Neuronal stem cell (in vitro differentiated cells): ENCODE measurements around the gene FKBP6.

ENCODE experiments used
- DNase-seq: peaks from one replicate; pipeline ENCODE4 v3.0.0-alpha.2; 2013; ENCODE audit warnings: low spot score
- H2AFZ ChIP-seq: one replicate; pipeline ENCODE4 v1.6.1; 2013; ENCODE audit warnings: mild to moderate bottlenecking, low read length, inconsistent platforms
- H2AK5ac ChIP-seq: 2 replicates; pipeline ENCODE4 v1.6.1; 2013; ENCODE audit warnings: low read depth, mild to moderate bottlenecking, inconsistent platforms, low read length, moderate library complexity, mixed read lengths
- H2BK120ac ChIP-seq: 2 replicates; pipeline ENCODE4 v1.6.1; 2013; ENCODE audit warnings: low read depth, mild to moderate bottlenecking, inconsistent platforms, low read length, moderate library complexity, mixed read lengths
- H2BK12ac ChIP-seq: one replicate; pipeline ENCODE4 v1.6.1; 2013; ENCODE audit warnings: low read length, inconsistent platforms
- H2BK15ac ChIP-seq: 2 replicates; pipeline ENCODE4 v1.6.1; 2013; ENCODE audit warnings: mild to moderate bottlenecking, low read length, inconsistent platforms, mixed read lengths
- H2BK5ac ChIP-seq: one replicate; pipeline ENCODE4 v1.6.1; 2013; ENCODE audit warnings: inconsistent platforms, mild to moderate bottlenecking, low read length, moderate library complexity
- H3K14ac ChIP-seq: one replicate; pipeline ENCODE4 v1.6.1; 2013; ENCODE audit warnings: low read length, inconsistent platforms
- H3K18ac ChIP-seq: 2 replicates; pipeline ENCODE4 v1.6.1; 2013; ENCODE audit warnings: low read length, inconsistent platforms
- H3K23ac ChIP-seq: 2 replicates; pipeline ENCODE4 v1.6.1; 2013; ENCODE audit warnings: low read depth, mild to moderate bottlenecking, mixed read lengths, low read length, inconsistent platforms; ENCODE audit not compliant: poor library complexity
- H3K27ac ChIP-seq: replicated peaks from 3 replicates; pipeline ENCODE4 v1.5.1; 2013; ENCODE audit warnings: low read length, inconsistent platforms
- H3K27me3 ChIP-seq, 3 experiments: 2 replicates each; pipeline ENCODE4 v1.6.1; 2013; ENCODE audit warnings: low read length in 3 of 3, mild to moderate bottlenecking in 2 of 3, inconsistent platforms in 1 of 3, low read depth in 1 of 3, mixed read lengths in 1 of 3, moderate library complexity in 1 of 3; ENCODE audit not compliant: control insufficient read depth in 3 of 3, insufficient read depth in 3 of 3
- H3K36me3 ChIP-seq, 2 donors: replicated peaks in 1 of 2; 2 replicates each; pipeline ENCODE4 v1.6.1; 2013; ENCODE audit warnings: low read length in 2 of 2; ENCODE audit not compliant: control insufficient read depth in 2 of 2, insufficient read depth in 2 of 2
- H3K4ac ChIP-seq: 2 replicates; pipeline ENCODE4 v1.6.1; 2013; ENCODE audit warnings: inconsistent platforms, mild to moderate bottlenecking, low read length, moderate library complexity
- H3K4me1 ChIP-seq, 2 donors: 1 replicate in 1 of 2; 2 replicates in 1 of 2; pipeline ENCODE4 v1.6.1; 2013; ENCODE audit warnings: low read length in 2 of 2, low read depth in 1 of 2; ENCODE audit not compliant: control insufficient read depth in 2 of 2, insufficient read depth in 1 of 2
- H3K4me2 ChIP-seq: one replicate; pipeline ENCODE4 v1.6.1; 2013; ENCODE audit warnings: mild to moderate bottlenecking, low read length, inconsistent platforms; ENCODE audit not compliant: insufficient read depth, poor library complexity, severe bottlenecking
- H3K4me3 ChIP-seq, 2 donors: 2 replicates each; pipeline ENCODE4 v1.5.1; 2013; ENCODE audit warnings: low read length in 2 of 2, mild to moderate bottlenecking in 2 of 2, inconsistent platforms in 1 of 2, moderate library complexity in 1 of 2
- H3K79me1 ChIP-seq: one replicate; pipeline ENCODE4 v1.6.1; 2013; ENCODE audit warnings: low read depth, mild to moderate bottlenecking, inconsistent platforms, low read length, moderate library complexity
- H3K9ac ChIP-seq: one replicate; pipeline ENCODE4 v1.6.1; 2013; ENCODE audit warnings: mild to moderate bottlenecking, low read depth, low read length, inconsistent platforms; ENCODE audit not compliant: poor library complexity
- H3K9me3 ChIP-seq, 2 donors: replicated peaks in 1 of 2; 2 replicates each; pipeline versions ENCODE3 to v1.6.1; 2013; ENCODE audit warnings: low read length in 2 of 2, mild to moderate bottlenecking in 2 of 2, inconsistent platforms in 1 of 2, low read depth in 1 of 2, mixed read lengths in 1 of 2, moderate library complexity in 1 of 2; ENCODE audit not compliant: control insufficient read depth in 2 of 2, insufficient read depth in 1 of 2
- H4K8ac ChIP-seq: one replicate; pipeline ENCODE4 v1.6.1; 2013; ENCODE audit warnings: low read depth, mild to moderate bottlenecking, inconsistent platforms, low read length, moderate library complexity
- H4K91ac ChIP-seq: one replicate; pipeline ENCODE4 v1.6.1; 2013; ENCODE audit warnings: low read length, low read depth, mild to moderate bottlenecking, inconsistent platforms; ENCODE audit not compliant: poor library complexity
- WGBS, 2 donors: extraction: QIAGEN DNeasy Blood & Tissue Kit; methylation state at CpG; one replicate each; pipeline ENCODE4 v1.1.7; 2013; ENCODE audit warnings: missing lambda C conversion rate in 2 of 2, mixed read lengths in 1 of 2; ENCODE audit not compliant: insufficient read length in 2 of 2, insufficient replicate concordance in 1 of 2; ENCODE audit errors: extremely low coverage in 2 of 2; 5-methylcytosine and 5-hydroxymethylcytosine counted together

FKBP6 gene

GRCh38 chr7:73350306-73351068 lies 22.5 kb downstream of the FKBP6 start:
- peaks cover 4 to 10% of the 10 kb centered on the region in 2 donors for H3K9me3 ChIP-seq
- H3K27ac ChIP-seq, result no peak overlapping the region
- no peak overlapping the region for H2AK5ac ChIP-seq
- no peak overlapping the region for H2BK12ac ChIP-seq
- no peak overlapping the region for H4K8ac ChIP-seq
- H3K14ac ChIP-seq, result no peak overlapping the region
- H3K36me3 ChIP-seq, result no peaks in the 10 kb centered on the region
- H3K27me3 ChIP-seq, result no peaks in the 10 kb centered on the region
- H4K91ac ChIP-seq, result no peak overlapping the region
- H2AFZ ChIP-seq, result peak overlapping the region; percentile 83
- DNase-seq, result no peak
- H3K18ac ChIP-seq, result no peak overlapping the region
- H3K4me1 ChIP-seq, result peaks cover 5 to 8% of the 10 kb centered on the region in 2 donors
- H3K4ac ChIP-seq, result no peak overlapping the region
- no peak overlapping the region for H2BK120ac ChIP-seq
- H3K4me2 ChIP-seq, result no peak overlapping the region
- no peak overlapping the region for H2BK15ac ChIP-seq
- no peak overlapping the region for H3K9ac ChIP-seq
- H3K4me3 ChIP-seq, result no peak overlapping the region
- H3K23ac ChIP-seq, result no peak overlapping the region
- no CpG with 5 or more reads among the region's 12 CpGs for WGBS, 2 donors
- no peak overlapping the region for H2BK5ac ChIP-seq
- H3K79me1 ChIP-seq, result no peaks in the 10 kb centered on the region

- H3K4me2 ChIP-seq, result no peak overlapping the region
- no CpG with 5 or more reads among the region's 6 CpGs for WGBS, 2 donors
Measured at GRCh38 chr7:73351447-73352167, 23.6 kb downstream of the FKBP6 start.

GRCh38 chr7:73352784-73353183 lies 24.8 kb downstream of the FKBP6 start:
- H4K8ac ChIP-seq, result no peak overlapping the region
- no peak overlapping the region for H2BK15ac ChIP-seq
- no peaks in the 10 kb centered on the region for H3K36me3 ChIP-seq
- H3K27ac ChIP-seq, result no peak overlapping the region
- H3K4me1 ChIP-seq, result peaks cover 5 to 9% of the 10 kb centered on the region in 2 donors
- H3K9ac ChIP-seq, result no peak overlapping the region
- no CpG with 5 or more reads among the region's 3 CpGs for WGBS, 2 donors
- H3K23ac ChIP-seq, result no peak overlapping the region
- no peaks in the 10 kb centered on the region for H3K79me1 ChIP-seq
- H3K18ac ChIP-seq, result no peak overlapping the region
- no peak overlapping the region for H3K14ac ChIP-seq
- H3K9me3 ChIP-seq, result peaks cover 4 to 10% of the 10 kb centered on the region in 2 donors
- no peak overlapping the region for H3K4me3 ChIP-seq
- H3K4me2 ChIP-seq, result no peak overlapping the region
- no peak overlapping the region for H2BK120ac ChIP-seq
- H3K27me3 ChIP-seq, result no peaks in the 10 kb centered on the region
- H2AK5ac ChIP-seq, result no peak overlapping the region
- H4K91ac ChIP-seq, result no peak overlapping the region
- no peak for DNase-seq
- H2AFZ ChIP-seq, result no peak overlapping the region
- H2BK5ac ChIP-seq, result no peak overlapping the region
- H2BK12ac ChIP-seq, result no peak overlapping the region
- no peak overlapping the region for H3K4ac ChIP-seq

More at GRCh38 chr7:73351447-73352167, 23.6 kb downstream of the FKBP6 start:
- Histone ChIP-seq H2BK12ac (no peak overlapping the region), H3K36me3 (no peaks in the 10 kb centered on the region), H3K9me3 (peaks cover 4 to 10% of the 10 kb centered on the region in 2 donors), H2AFZ (peak overlapping the region; percentile 70), H3K4me3 (no peak overlapping the region), H2BK120ac (no peak overlapping the region), H3K27ac (no peak overlapping the region), H3K18ac (no peak overlapping the region), H3K23ac (no peak overlapping the region), H4K8ac (no peak overlapping the region), H3K4ac (no peak overlapping the region), H2BK5ac (no peak overlapping the region), H3K14ac (no peak overlapping the region), H4K91ac (no peak overlapping the region), H3K4me1 (peaks cover 5 to 8% of the 10 kb centered on the region in 2 donors), H3K27me3 (no peaks in the 10 kb centered on the region), H3K79me1 (no peaks in the 10 kb centered on the region), H2BK15ac (no peak overlapping the region), H2AK5ac (no peak overlapping the region), H3K9ac (no peak overlapping the region)
- DNase-seq, result no peak

- Histone ChIP-seq H3K4me2 (no peak overlapping the region), H3K4ac (no peak overlapping the region), H3K14ac (no peak overlapping the region), H3K9me3 (peaks cover 4 to 10% of the 10 kb centered on the region in 2 donors), H2BK5ac (no peak overlapping the region), H4K91ac (no peak overlapping the region), H3K23ac (no peak overlapping the region), H2BK12ac (no peak overlapping the region), H3K27ac (no peak overlapping the region), H3K4me1 (peaks cover 7 to 13% of the 10 kb centered on the region in 2 donors), H2BK120ac (no peak overlapping the region), H4K8ac (no peak overlapping the region), H2AFZ (no peak overlapping the region), H2BK15ac (no peak overlapping the region), H3K36me3 (no peaks in the 10 kb centered on the region), H3K27me3 (no peaks in the 10 kb centered on the region), H2AK5ac (no peak overlapping the region), H3K4me3 (no peak overlapping the region), H3K79me1 (no peaks in the 10 kb centered on the region), H3K9ac (no peak overlapping the region), H3K18ac (no peak overlapping the region)
- DNase-seq, result no peak
- WGBS, 2 donors, result no CpG with 5 or more reads among the region's 6 CpGs
Measured at GRCh38 chr7:73353243-73353642, 25.3 kb downstream of the FKBP6 start.
